ENCODE measurements around the gene CENPX. TPM values are rescaled to one million over a fixed set of nuclear protein-coding genes. Genes with fewer than 3 reads are reported as not detected.

The CENPX gene
- total RNA-seq, 1 experiment from 2014 or later = 344 TPM

- Histone ChIP-seq H3K36me3 (ENCODE audit: low read depth, low read length) (no peaks in the 10 kb centered on the region), H3K27me3 (ENCODE audit: low read length) (no peaks in the 10 kb centered on the region), H2AFZ (ENCODE audit: low read length) (no peak overlapping the region), H3K4me2 (ENCODE audit: low read length) (peak overlapping the region; percentile 82), H4K20me1 (ENCODE audit: low read length) (peaks cover 8% of the 10 kb centered on the region; the same call in 1 of the 2 replicates), H3K4me1 (ENCODE audit: insufficient read depth, low read length) (peaks cover 25% of the 10 kb centered on the region), H3K27ac (ENCODE audit: low read length) (no peak overlapping the region), H3K9me3 (ENCODE audit: low read length) (no peaks in the 10 kb centered on the region), H3K9ac (ENCODE audit: low read length) (no peak overlapping the region), H3K79me2 (ENCODE audit: low read length) (peaks cover 17% of the 10 kb centered on the region), H3K4me3 (ENCODE audit: low read length) (peak overlapping the region; percentile 63), H3K9me2 (replicated peaks; ENCODE audit: low read length) (no peaks in the 10 kb centered on the region), H3F3A (ENCODE audit: low read length, unreplicated experiment) (no peaks in the 10 kb centered on the region)
- BruUV-seq (replicated peaks) = no TSS peak
- CTCF ChIA-PET = no interaction called here
- intact Hi-C loops (cut with micrococcal nuclease) = no loop called here
- POLR2A ChIA-PET (ENCODE audit: unreplicated experiment) = interaction anchor here (0.6 kb wide), 1 partner anchor 264 kb away, joined by 5 read pairs; no protein-coding TSS in a partner anchor
- DNase-seq (peak; percentile 57), ATAC-seq (peak; percentile 47)
- TF ChIP-seq CTCF (conservative IDR thresholded peaks at IDR 0.05; ENCODE audit: low read depth, low read length) (no peak), EZH2 (IDR thresholded peaks at IDR 0.05; ENCODE audit: low read length, unreplicated experiment) (no peak), EZH2phosphoT487 (IDR thresholded peaks at IDR 0.05; ENCODE audit: borderline replicate concordance, low read length) (no peak)
Observed at GRCh38 chr17:82031885-82032627, 9.4 kb upstream of the CENPX start.

- Histone ChIP-seq H3K27ac (ENCODE audit: low read length) (peak within 1 kb of the TSS; percentile 23), H3K9ac (ENCODE audit: low read length) (peak within 1 kb of the TSS; percentile 47), H3K9me3 (ENCODE audit: low read length) (no peaks in the 10 kb centered on the region), H3K79me2 (ENCODE audit: low read length) (peaks cover 11% of the 10 kb centered on the region), H4K20me1 (ENCODE audit: low read length) (peaks cover 3% of the 10 kb centered on the region; the same call in 1 of the 2 replicates), H3K27me3 (ENCODE audit: low read length) (no peaks in the 10 kb centered on the region), H3F3A (ENCODE audit: low read length, unreplicated experiment) (no peaks in the 10 kb centered on the region), H3K4me2 (ENCODE audit: low read length) (peak within 1 kb of the TSS; percentile 94), H2AFZ (ENCODE audit: low read length) (peak within 1 kb of the TSS; percentile 88), H3K36me3 (ENCODE audit: low read depth, low read length) (no peaks in the 10 kb centered on the region), H3K4me3 (ENCODE audit: low read length) (peak within 1 kb of the TSS; percentile 79), H3K9me2 (replicated peaks; ENCODE audit: low read length) (no peaks in the 10 kb centered on the region), H3K4me1 (ENCODE audit: insufficient read depth, low read length) (peaks cover 21% of the 10 kb centered on the region)
- TF ChIP-seq EZH2phosphoT487 (IDR thresholded peaks at IDR 0.05; ENCODE audit: borderline replicate concordance, low read length) (no peak), CTCF (conservative IDR thresholded peaks at IDR 0.05; ENCODE audit: low read depth, low read length) (no peak), EZH2 (IDR thresholded peaks at IDR 0.05; ENCODE audit: low read length, unreplicated experiment) (no peak)
- ChIA-PET POLR2A (ENCODE audit: unreplicated experiment) (interaction anchor here (0.6 kb wide), 1 partner anchor 265 kb away, joined by 5 read pairs; no protein-coding TSS in a partner anchor), CTCF (no interaction called here)
- ATAC-seq (peak; percentile 58), DNase-seq (peak; percentile 58)
- intact Hi-C loops (cut with micrococcal nuclease) = no loop called here
- BruUV-seq (replicated peaks) = no TSS peak
Observed at GRCh38 chr17:82031303-82031884, 8.7 kb upstream of the CENPX start, which contains the start of gene RAC3. Gene RAC3, plus strand, starts transcription at chr17:82031678. Its CDS starts 84 bp downstream, at chr17:82031762.
